ENCODE results near the gene RUSC2. TPM values are rescaled to one million over a fixed set of nuclear protein-coding genes. Genes with fewer than 3 reads are reported as not detected.

Gene RUSC2
- total and polyA plus RNA-seq, 10 of the 15 experiments (the other 5 are each of a cell fraction or from before 2014, with no cell fraction given): not detected

DNA sequence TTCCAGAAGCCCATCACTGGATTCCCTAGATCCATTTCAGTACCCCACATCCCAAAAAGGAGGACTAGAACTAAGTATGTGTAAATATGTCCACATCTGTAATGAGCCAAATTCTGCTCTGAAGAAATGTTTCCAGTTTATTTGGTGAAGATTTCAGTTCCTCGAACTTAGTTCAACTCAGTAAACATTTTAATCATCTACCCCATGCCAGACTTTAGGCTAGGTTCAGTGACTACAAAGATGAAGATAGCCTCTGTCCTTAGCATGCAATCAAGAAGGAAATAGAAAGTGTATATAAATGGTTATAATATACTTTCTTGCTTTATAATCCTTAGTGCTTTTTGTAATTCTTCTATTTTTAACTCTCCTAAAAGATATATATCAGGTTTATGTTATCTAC, 21.5 kb downstream of the RUSC2 start:
- Histone ChIP-seq H3K27ac (ENCODE audit: control insufficient read depth, insufficient read depth) (no peak overlapping the region), H4K20me1 (ENCODE audit: control insufficient read depth, insufficient read depth) (no peaks in the 10 kb centered on the region), H3K9me3 (replicated peaks; ENCODE audit: control insufficient read depth, insufficient read depth, low read length) (no peaks in the 10 kb centered on the region), H3K4me3 (no peak overlapping the region), H3K27me3 (replicated peaks in 1 of 2; ENCODE audit: control insufficient read depth in 2 of 2, insufficient read depth in 2 of 2, low read length in 1 of 2) (no peaks in the 10 kb centered on the region; a peak in 2 of 4 replicates), H3K4me1 (ENCODE audit: control insufficient read depth, insufficient read depth, low read length) (no peaks in the 10 kb centered on the region), H3K36me3 (ENCODE audit: control insufficient read depth in 2 of 2, insufficient read depth in 2 of 2, low read length in 1 of 2) (no peaks in the 10 kb centered on the region), H3K79me2 (ENCODE audit: control insufficient read depth, insufficient read depth, low read length) (no peaks in the 10 kb centered on the region), H3K4me2 (ENCODE audit: control insufficient read depth, insufficient read depth) (no peak overlapping the region), H3K9ac (ENCODE audit: control insufficient read depth, insufficient read depth, low read length) (no peak overlapping the region), H2AFZ (ENCODE audit: control insufficient read depth, low read depth, low read length) (no peak overlapping the region)
- SMC1A ChIA-PET (ENCODE audit: uncharacterized antibody, unreplicated experiment): interaction anchor here (1.2 kb wide), 1 partner anchor 12 kb away, joined by 3 read pairs; no protein-coding TSS in a partner anchor
- in situ Hi-C loops (cut with MboI) (no loop called here), intact Hi-C loops (cut with micrococcal nuclease; ENCODE audit: unreplicated experiment) (no loop called here)
- CTCF ChIA-PET: interaction anchor here (0.8 to 0.9 kb wide), 2 partner anchors 18 to 42 kb away, joined by 3 to 4 read pairs; no protein-coding TSS in a partner anchor
- POLR2A ChIA-PET: interaction anchor here (0.5 kb wide), 1 partner anchor 11 kb away, joined by 3 read pairs; no protein-coding TSS in a partner anchor
- TF ChIP-seq PML (IDR thresholded peaks at IDR 0.05; ENCODE audit: low read length) (no peak), SMARCA5 (IDR thresholded peaks at IDR 0.05) (no peak), HDAC2 (IDR thresholded peaks at IDR 0.05) (no peak)
- TF ChIP-seq, protein P1, sequence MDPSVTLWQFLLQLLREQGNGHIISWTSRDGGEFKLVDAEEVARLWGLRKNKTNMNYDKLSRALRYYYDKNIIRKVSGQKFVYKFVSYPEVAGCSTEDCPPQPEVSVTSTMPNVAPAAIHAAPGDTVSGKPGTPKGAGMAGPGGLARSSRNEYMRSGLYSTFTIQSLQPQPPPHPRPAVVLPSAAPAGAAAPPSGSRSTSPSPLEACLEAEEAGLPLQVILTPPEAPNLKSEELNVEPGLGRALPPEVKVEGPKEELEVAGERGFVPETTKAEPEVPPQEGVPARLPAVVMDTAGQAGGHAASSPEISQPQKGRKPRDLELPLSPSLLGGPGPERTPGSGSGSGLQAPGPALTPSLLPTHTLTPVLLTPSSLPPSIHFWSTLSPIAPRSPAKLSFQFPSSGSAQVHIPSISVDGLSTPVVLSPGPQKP (IDR thresholded peaks at IDR 0.05; ENCODE audit: low read depth, low read length): no peak
- FAIRE-seq (no peak), DNase-seq (ENCODE audit: low read depth, low spot score) (no peak), ATAC-seq (no peak)
- no TSS peak for BruUV-seq (replicated peaks)
- 4% methylated on average over 1 of the region's 1 CpG for WGBS (ENCODE audit: insufficient coverage, insufficient replicate concordance, low lambda C conversion rate, missing lambda C conversion rate)
- RAD21 ChIA-PET (ENCODE audit: unreplicated experiment): interaction anchor here (0.9 kb wide), 1 partner anchor 89 kb away, joined by 4 read pairs; no protein-coding TSS in a partner anchor

DNA sequence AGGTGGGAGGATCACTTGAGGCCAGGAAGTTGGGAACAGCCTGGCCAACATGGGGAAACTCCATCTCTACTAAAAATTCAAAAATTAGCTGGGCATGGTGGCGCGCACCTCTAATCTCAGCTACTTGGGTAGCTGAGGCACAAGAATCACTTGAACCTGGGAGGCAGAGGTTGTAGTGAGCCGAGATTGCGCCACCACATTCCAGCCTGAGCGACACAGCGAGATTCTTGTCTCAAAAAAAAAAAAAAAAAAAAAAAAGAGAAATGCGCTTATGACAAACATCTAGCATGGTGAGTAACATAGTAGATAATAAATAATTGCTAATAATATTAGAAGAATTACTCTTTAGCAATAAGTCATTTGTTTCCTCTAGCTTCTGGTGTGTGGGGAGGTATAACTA, 25.9 kb downstream of the RUSC2 start:
- in situ Hi-C loops (cut with MboI): no loop called here
- no peaks in the 10 kb centered on the region for H3K9me3 ChIP-seq (replicated peaks; ENCODE audit: control insufficient read depth, insufficient read depth, low read length)
- no peaks in the 10 kb centered on the region for H3K4me1 ChIP-seq (ENCODE audit: control insufficient read depth, insufficient read depth, low read length)
- H3K27ac ChIP-seq (ENCODE audit: control insufficient read depth, insufficient read depth): no peak overlapping the region
- TF ChIP-seq MTA2 (IDR thresholded peaks at IDR 0.05; ENCODE audit: low read depth): no peak
- TF ChIP-seq, protein P2, sequence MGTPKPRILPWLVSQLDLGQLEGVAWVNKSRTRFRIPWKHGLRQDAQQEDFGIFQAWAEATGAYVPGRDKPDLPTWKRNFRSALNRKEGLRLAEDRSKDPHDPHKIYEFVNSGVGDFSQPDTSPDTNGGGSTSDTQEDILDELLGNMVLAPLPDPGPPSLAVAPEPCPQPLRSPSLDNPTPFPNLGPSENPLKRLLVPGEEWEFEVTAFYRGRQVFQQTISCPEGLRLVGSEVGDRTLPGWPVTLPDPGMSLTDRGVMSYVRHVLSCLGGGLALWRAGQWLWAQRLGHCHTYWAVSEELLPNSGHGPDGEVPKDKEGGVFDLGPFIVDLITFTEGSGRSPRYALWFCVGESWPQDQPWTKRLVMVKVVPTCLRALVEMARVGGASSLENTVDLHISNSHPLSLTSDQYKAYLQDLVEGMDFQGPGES (IDR thresholded peaks at IDR 0.05): no peak
- TF ChIP-seq, protein P3, sequence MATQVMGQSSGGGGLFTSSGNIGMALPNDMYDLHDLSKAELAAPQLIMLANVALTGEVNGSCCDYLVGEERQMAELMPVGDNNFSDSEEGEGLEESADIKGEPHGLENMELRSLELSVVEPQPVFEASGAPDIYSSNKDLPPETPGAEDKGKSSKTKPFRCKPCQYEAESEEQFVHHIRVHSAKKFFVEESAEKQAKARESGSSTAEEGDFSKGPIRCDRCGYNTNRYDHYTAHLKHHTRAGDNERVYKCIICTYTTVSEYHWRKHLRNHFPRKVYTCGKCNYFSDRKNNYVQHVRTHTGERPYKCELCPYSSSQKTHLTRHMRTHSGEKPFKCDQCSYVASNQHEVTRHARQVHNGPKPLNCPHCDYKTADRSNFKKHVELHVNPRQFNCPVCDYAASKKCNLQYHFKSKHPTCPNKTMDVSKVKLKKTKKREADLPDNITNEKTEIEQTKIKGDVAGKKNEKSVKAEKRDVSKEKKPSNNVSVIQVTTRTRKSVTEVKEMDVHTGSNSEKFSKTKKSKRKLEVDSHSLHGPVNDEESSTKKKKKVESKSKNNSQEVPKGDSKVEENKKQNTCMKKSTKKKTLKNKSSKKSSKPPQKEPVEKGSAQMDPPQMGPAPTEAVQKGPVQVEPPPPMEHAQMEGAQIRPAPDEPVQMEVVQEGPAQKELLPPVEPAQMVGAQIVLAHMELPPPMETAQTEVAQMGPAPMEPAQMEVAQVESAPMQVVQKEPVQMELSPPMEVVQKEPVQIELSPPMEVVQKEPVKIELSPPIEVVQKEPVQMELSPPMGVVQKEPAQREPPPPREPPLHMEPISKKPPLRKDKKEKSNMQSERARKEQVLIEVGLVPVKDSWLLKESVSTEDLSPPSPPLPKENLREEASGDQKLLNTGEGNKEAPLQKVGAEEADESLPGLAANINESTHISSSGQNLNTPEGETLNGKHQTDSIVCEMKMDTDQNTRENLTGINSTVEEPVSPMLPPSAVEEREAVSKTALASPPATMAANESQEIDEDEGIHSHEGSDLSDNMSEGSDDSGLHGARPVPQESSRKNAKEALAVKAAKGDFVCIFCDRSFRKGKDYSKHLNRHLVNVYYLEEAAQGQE (IDR thresholded peaks at IDR 0.05; ENCODE audit: low read depth, low read length): no peak
- no peaks in the 10 kb centered on the region for H3K79me2 ChIP-seq (ENCODE audit: control insufficient read depth, insufficient read depth, low read length)
- ChIA-PET SMC1A (ENCODE audit: uncharacterized antibody, unreplicated experiment) (interaction anchor here (0.8 to 1.9 kb wide), 2 partner anchors 10 to 14 kb away, joined by 3 to 7 read pairs; no protein-coding TSS in a partner anchor), CTCF (no interaction called here), POLR2A (no interaction called here), RAD21 (ENCODE audit: unreplicated experiment) (no interaction called here)
- H3K4me2 ChIP-seq (ENCODE audit: control insufficient read depth, insufficient read depth): no peak overlapping the region
- ATAC-seq (no peak), FAIRE-seq (no peak), DNase-seq (ENCODE audit: low read depth, low spot score) (no peak)
- no peaks in the 10 kb centered on the region; a peak in 1 of 4 replicates for H3K27me3 ChIP-seq (replicated peaks in 1 of 2; ENCODE audit: control insufficient read depth in 2 of 2, insufficient read depth in 2 of 2, low read length in 1 of 2)
- H3K4me3 ChIP-seq: no peak overlapping the region
- H4K20me1 ChIP-seq (ENCODE audit: control insufficient read depth, insufficient read depth): no peaks in the 10 kb centered on the region
- BruUV-seq (replicated peaks): no TSS peak
- intact Hi-C loops (cut with micrococcal nuclease; ENCODE audit: unreplicated experiment): no loop called here
- no peak overlapping the region for H2AFZ ChIP-seq (ENCODE audit: control insufficient read depth, low read depth, low read length)
- H3K9ac ChIP-seq (ENCODE audit: control insufficient read depth, insufficient read depth, low read length): no peak overlapping the region
- H3K36me3 ChIP-seq (ENCODE audit: control insufficient read depth in 2 of 2, insufficient read depth in 2 of 2, low read length in 1 of 2): no peaks in the 10 kb centered on the region
- 58% methylated on average over 5 of the region's 7 CpGs for WGBS (ENCODE audit: insufficient coverage, insufficient replicate concordance, low lambda C conversion rate, missing lambda C conversion rate)
